Transverse colon (tissue), 4 donors: ENCODE data around the gene ZNF485. TPM values are rescaled to one million over a fixed set of nuclear protein-coding genes. Genes with fewer than 3 reads are reported as not detected.
"Not testable (repeated sequence)": the region's sequence is repeated elsewhere in the genome, so short reads cannot be mapped to it uniquely, and the experiment has no call there.

Source experiments
- DNase-seq: peaks from one replicate; pipeline ENCODE4 v3.0.0-alpha.2; 2019
- H3K27ac ChIP-seq, 4 donors: fragments of 200-600 bp; sonication (generic); 2 replicates each; pipeline ENCODE4 v1.5.1; 2016 to 2018; ENCODE audit warnings: inconsistent platforms in 4 of 4
- H3K27me3 ChIP-seq: fragments of 200-600 bp; sonication (generic); 2 replicates; pipeline ENCODE4 v1.5.1; 2017; ENCODE audit warnings: inconsistent platforms
- H3K36me3 ChIP-seq, 4 donors: fragments of 200-600 bp; sonication (generic); 2 replicates each; pipeline ENCODE4 v1.5.1; 2017 to 2019; ENCODE audit warnings: inconsistent platforms in 4 of 4
- H3K4me1 ChIP-seq, 4 donors: fragments of 200-600 bp; sonication (generic); 2 replicates each; pipeline ENCODE4 v1.5.1; 2017 to 2020; ENCODE audit warnings: inconsistent platforms in 4 of 4
- H3K4me3 ChIP-seq, 4 donors: fragments of 200-600 bp; sonication (generic); 1 replicate in 1 of 4; 2 replicates in 3 of 4; pipeline versions ENCODE4 v1.5.1 to v1.6.1; 2017 to 2019; ENCODE audit warnings: inconsistent platforms in 4 of 4
- H3K9me3 ChIP-seq, 2 donors: fragments of 200-600 bp; sonication (generic); 2 replicates each; pipeline ENCODE4 v1.5.1; 2017 to 2019; ENCODE audit warnings: inconsistent platforms in 2 of 2
- EP300 ChIP-seq: sonication (generic); formaldehyde crosslinking; IDR thresholded peaks from one replicate; pipeline ENCODE4 v1.6.1; 2017; ENCODE audit warnings: antibody characterized with exemption, low read depth
- POLR2A ChIP-seq: fragments of 450-650 bp; IDR thresholded peaks from one replicate; pipeline ENCODE4 v1.6.1; 2016; ENCODE audit warnings: antibody characterized with exemption, mild to moderate bottlenecking, moderate library complexity
- POLR2AphosphoS5 ChIP-seq, 3 donors: sonication (generic); formaldehyde crosslinking; IDR thresholded peaks; one replicate each; pipeline ENCODE4 v1.6.1; 2016; ENCODE audit warnings: antibody characterized with exemption in 3 of 3
- WGBS, 2 donors: methylation state at CpG; one replicate each; pipeline ENCODE4 v1.1.5; 2018; ENCODE audit warnings: low coverage in 1 of 2; 5-methylcytosine and 5-hydroxymethylcytosine counted together
- in situ Hi-C, 4 donors: fragments of 200-750 bp; cut with MboI; loops; one replicate each; pipeline versions ENCODE4 v1.15.0 to v1.15.1; 2017; ENCODE audit warnings: low sequenced_read_pairs in 3 of 4, low pct_ligation_motif_present in 1 of 4, low pct_unique_long_range_greater_than_20kb in 1 of 4
- intact Hi-C: fragments of 100-400 bp; cut with DNase I; formaldehyde crosslinking; loops from one replicate; pipeline ENCODE4 v1.15.1; 2023; ENCODE audit warnings: low total_unique reads
- total RNA-seq, 4 donors: library from RNA; depleted of rRNA; stranded (reverse); fragments of >200 nt; gene quantifications; one replicate each; pipeline ENCODE4 v1.1.0, GENCODE V29; 2016
- TF ChIP-seq, protein P1 (sequence below), 5 experiments: fragments of 200-600 bp in 3 of 5; fragments of 450-650 bp in 2 of 5; sonication (generic) in 3 of 5; IDR thresholded peaks; 1 replicate in 2 of 5; 2 replicates in 3 of 5; pipeline ENCODE4 v1.5.1; 2016 to 2017; ENCODE audit warnings: antibody characterized with exemption in 5 of 5, inconsistent platforms in 3 of 5, mild to moderate bottlenecking in 2 of 5, moderate library complexity in 1 of 5

The ZNF485 gene
- total RNA-seq, 4 donors from 2014 or later, result 1.4 to 4.1 TPM; not detected in 2

DNA sequence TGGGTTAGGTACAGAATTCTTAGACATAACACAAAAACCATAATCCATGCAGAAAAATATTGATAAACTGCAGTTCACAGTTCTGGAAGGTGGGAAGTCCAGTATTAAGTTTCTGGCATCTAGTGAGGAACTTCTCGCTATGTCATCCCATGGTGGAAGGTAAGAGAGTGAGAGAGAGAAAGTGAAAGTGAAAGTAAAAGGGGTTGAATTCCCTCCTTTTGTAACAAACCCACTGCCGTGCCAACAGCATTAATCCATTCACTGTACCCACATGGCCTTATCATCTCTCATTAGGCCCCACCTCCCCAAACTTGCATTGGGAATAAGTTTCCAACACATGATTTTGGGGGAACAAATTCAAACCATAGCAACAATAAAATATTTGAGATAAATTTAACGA, 17.1 kb downstream of the ZNF485 start:
- TF ChIP-seq, protein P1, sequence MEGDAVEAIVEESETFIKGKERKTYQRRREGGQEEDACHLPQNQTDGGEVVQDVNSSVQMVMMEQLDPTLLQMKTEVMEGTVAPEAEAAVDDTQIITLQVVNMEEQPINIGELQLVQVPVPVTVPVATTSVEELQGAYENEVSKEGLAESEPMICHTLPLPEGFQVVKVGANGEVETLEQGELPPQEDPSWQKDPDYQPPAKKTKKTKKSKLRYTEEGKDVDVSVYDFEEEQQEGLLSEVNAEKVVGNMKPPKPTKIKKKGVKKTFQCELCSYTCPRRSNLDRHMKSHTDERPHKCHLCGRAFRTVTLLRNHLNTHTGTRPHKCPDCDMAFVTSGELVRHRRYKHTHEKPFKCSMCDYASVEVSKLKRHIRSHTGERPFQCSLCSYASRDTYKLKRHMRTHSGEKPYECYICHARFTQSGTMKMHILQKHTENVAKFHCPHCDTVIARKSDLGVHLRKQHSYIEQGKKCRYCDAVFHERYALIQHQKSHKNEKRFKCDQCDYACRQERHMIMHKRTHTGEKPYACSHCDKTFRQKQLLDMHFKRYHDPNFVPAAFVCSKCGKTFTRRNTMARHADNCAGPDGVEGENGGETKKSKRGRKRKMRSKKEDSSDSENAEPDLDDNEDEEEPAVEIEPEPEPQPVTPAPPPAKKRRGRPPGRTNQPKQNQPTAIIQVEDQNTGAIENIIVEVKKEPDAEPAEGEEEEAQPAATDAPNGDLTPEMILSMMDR (IDR thresholded peaks at IDR 0.05), result no peak
- TF ChIP-seq POLR2AphosphoS5 (IDR thresholded peaks at IDR 0.05), result no peak
- TF ChIP-seq EP300, result no peak
- TF ChIP-seq POLR2A, result no peak
- no peaks in the 10 kb centered on the region for H3K36me3 ChIP-seq
- in situ Hi-C loops, result no loop called here
- 40 to 59% methylated on average over 2 to 3 of the region's 3 CpGs for WGBS, 2 donors
- no peak for DNase-seq
- no peak overlapping the region for H3K27ac ChIP-seq
- no peaks in the 10 kb centered on the region for H3K27me3 ChIP-seq
- peaks cover 0 to 4% of the 10 kb centered on the region in 2 donors for H3K9me3 ChIP-seq
- H3K4me3 ChIP-seq, result no peak overlapping the region
- peaks cover 0 to 7% (median 0%) of the 10 kb centered on the region in 4 donors for H3K4me1 ChIP-seq
- intact Hi-C loops, result no loop called here

GRCh38 chr10:43627942-43628341, 21.7 kb downstream of the ZNF485 start:
- Histone ChIP-seq H3K9me3 (no peaks in the 10 kb centered on the region), H3K4me1 (no peaks in the 10 kb centered on the region), H3K27me3 (no peaks in the 10 kb centered on the region), H3K27ac (no peak overlapping the region), H3K4me3 (no peak overlapping the region), H3K36me3 (no peaks in the 10 kb centered on the region)
- TF ChIP-seq, protein P1 (IDR thresholded peaks at IDR 0.05), result no peak
- no peak for TF ChIP-seq EP300
- intact Hi-C loops, result no loop called here
- no peak for DNase-seq
- WGBS, 2 donors, result 25 to 83% methylated on average over 1 of the region's 1 CpG
- in situ Hi-C loops, result no loop called here

GRCh38 chr10:43628956-43629355, 22.7 kb downstream of the ZNF485 start:
- no peaks in the 10 kb centered on the region for H3K36me3 ChIP-seq
- no peak for TF ChIP-seq POLR2AphosphoS5 (IDR thresholded peaks at IDR 0.05)
- no peak for TF ChIP-seq EP300
- TF ChIP-seq, protein P1 (IDR thresholded peaks at IDR 0.05), result no peak
- no peak for TF ChIP-seq POLR2A
- H3K27ac ChIP-seq, result no peak overlapping the region
- in situ Hi-C loops (no loop called here), intact Hi-C loops (no loop called here)
- DNase-seq, result no peak
- no peak overlapping the region for H3K4me3 ChIP-seq
- 83 to 100% methylated on average over 3 to 4 of the region's 4 CpGs for WGBS, 2 donors
- no peaks in the 10 kb centered on the region for H3K4me1 ChIP-seq
- no peaks in the 10 kb centered on the region for H3K9me3 ChIP-seq
- no peaks in the 10 kb centered on the region for H3K27me3 ChIP-seq

- intact Hi-C loops, H3K9me3 ChIP-seq, H3K36me3 ChIP-seq, H3K4me1 ChIP-seq, H3K4me3 ChIP-seq, H3K27me3 ChIP-seq, DNase-seq, in situ Hi-C loops, H3K27ac ChIP-seq: not testable (repeated sequence)
- WGBS, 2 donors, result 62 to 80% methylated on average over 1 of the region's 1 CpG
Observed at GRCh38 chr10:43635816-43636215, 29.6 kb downstream of the ZNF485 start.

- no peak overlapping the region for H3K27ac ChIP-seq
- peaks cover 0 to 29% (median 14%) of the 10 kb centered on the region in 4 donors for H3K36me3 ChIP-seq
- no peak for DNase-seq
- intact Hi-C loops, result no loop called here
- peaks cover 44 to 49% of the 10 kb centered on the region in 2 donors for H3K9me3 ChIP-seq
- no peaks in the 10 kb centered on the region for H3K27me3 ChIP-seq
- no peaks in the 10 kb centered on the region for H3K4me1 ChIP-seq
- in situ Hi-C loops, result no loop called here
- TF ChIP-seq EP300 (no peak), POLR2AphosphoS5 (IDR thresholded peaks at IDR 0.05) (no peak), POLR2A (no peak)
- TF ChIP-seq, protein P1 (IDR thresholded peaks at IDR 0.05), result no peak
- no peak overlapping the region for H3K4me3 ChIP-seq
Observed at GRCh38 chr10:43640603-43641002, 34.4 kb downstream of the ZNF485 start.
